ENCODE results near the gene CTSZ. TPM values are rescaled to one million over a fixed set of nuclear protein-coding genes. Genes with fewer than 3 reads are reported as not detected.

The CTSZ gene
- total RNA-seq, 1 donor from 2014 or later = 61.4 TPM

GRCh38 chr20:59016795-59017492, 9.9 kb upstream of the CTSZ start:
- H3K27me3 Mint-ChIP-seq = peaks cover 30% of the 10 kb centered on the region
- TF ChIP-seq CTCF (IDR thresholded peaks at IDR 0.05; ENCODE audit: unreplicated experiment) = no peak
- peaks cover 15% of the 10 kb centered on the region for H3K4me1 Mint-ChIP-seq (ENCODE audit: low read depth)
- H3K9me3 Mint-ChIP-seq (ENCODE audit: low read depth) = no peaks in the 10 kb centered on the region
- no peaks in the 10 kb centered on the region for H3K36me3 Mint-ChIP-seq (ENCODE audit: insufficient read depth)
- no peak overlapping the region for H3K4me3 Mint-ChIP-seq (ENCODE audit: low read depth)
- no peak for DNase-seq (ENCODE audit: low spot score, unreplicated experiment)
- H3K27ac Mint-ChIP-seq = peak overlapping the region; percentile 1

- no peak for TF ChIP-seq CTCF (IDR thresholded peaks at IDR 0.05; ENCODE audit: unreplicated experiment)
- no peak overlapping the region for H3K4me3 Mint-ChIP-seq (ENCODE audit: low read depth)
- DNase-seq (ENCODE audit: low spot score, unreplicated experiment) = no peak
- peaks cover 15% of the 10 kb centered on the region for H3K4me1 Mint-ChIP-seq (ENCODE audit: low read depth)
- no peaks in the 10 kb centered on the region for H3K9me3 Mint-ChIP-seq (ENCODE audit: low read depth)
- no peaks in the 10 kb centered on the region for H3K36me3 Mint-ChIP-seq (ENCODE audit: insufficient read depth)
- H3K27ac Mint-ChIP-seq = peak overlapping the region; percentile 21
- peaks cover 35% of the 10 kb centered on the region for H3K27me3 Mint-ChIP-seq
Observed at GRCh38 chr20:59015812-59016711, 9.0 kb upstream of the CTSZ start.

- H3K9me3 Mint-ChIP-seq (ENCODE audit: low read depth) = no peaks in the 10 kb centered on the region
- H3K27me3 Mint-ChIP-seq = peaks cover 39% of the 10 kb centered on the region
- TF ChIP-seq CTCF (IDR thresholded peaks at IDR 0.05; ENCODE audit: unreplicated experiment) = no peak
- no peak for DNase-seq (ENCODE audit: low spot score, unreplicated experiment)
- no peak overlapping the region for H3K27ac Mint-ChIP-seq
- H3K4me1 Mint-ChIP-seq (ENCODE audit: low read depth) = peaks cover 15% of the 10 kb centered on the region
- no peak overlapping the region for H3K4me3 Mint-ChIP-seq (ENCODE audit: low read depth)
- no peaks in the 10 kb centered on the region for H3K36me3 Mint-ChIP-seq (ENCODE audit: insufficient read depth)
Observed at GRCh38 chr20:59015411-59015810, 8.4 kb upstream of the CTSZ start.

- no peak for TF ChIP-seq CTCF (IDR thresholded peaks at IDR 0.05; ENCODE audit: unreplicated experiment)
- Mint-ChIP-seq H3K27ac (no peak overlapping the region), H3K27me3 (peaks cover 45% of the 10 kb centered on the region), H3K36me3 (ENCODE audit: insufficient read depth) (no peaks in the 10 kb centered on the region), H3K4me3 (ENCODE audit: low read depth) (no peak overlapping the region), H3K4me1 (ENCODE audit: low read depth) (peaks cover 15% of the 10 kb centered on the region), H3K9me3 (ENCODE audit: low read depth) (no peaks in the 10 kb centered on the region)
- DNase-seq (ENCODE audit: low spot score, unreplicated experiment) = no peak
Observed at GRCh38 chr20:59014680-59015389, 7.8 kb upstream of the CTSZ start.
